Amniotic epithelial cell (primary cell): ENCODE data around the gene RNU1-4.
A peak's percentile ranks its signal among the peaks of the same experiment; 100 is the strongest.
"Not testable (repeated sequence)": the region's sequence is repeated elsewhere in the genome, so short reads cannot be mapped to it uniquely, and the experiment has no call there.

Source experiments
- DNase-seq: peaks from one replicate; pipeline ENCODE4 v3.0.0-alpha.2; 2010; ENCODE audit warnings: low read depth

Gene RNU1-4

DNA sequence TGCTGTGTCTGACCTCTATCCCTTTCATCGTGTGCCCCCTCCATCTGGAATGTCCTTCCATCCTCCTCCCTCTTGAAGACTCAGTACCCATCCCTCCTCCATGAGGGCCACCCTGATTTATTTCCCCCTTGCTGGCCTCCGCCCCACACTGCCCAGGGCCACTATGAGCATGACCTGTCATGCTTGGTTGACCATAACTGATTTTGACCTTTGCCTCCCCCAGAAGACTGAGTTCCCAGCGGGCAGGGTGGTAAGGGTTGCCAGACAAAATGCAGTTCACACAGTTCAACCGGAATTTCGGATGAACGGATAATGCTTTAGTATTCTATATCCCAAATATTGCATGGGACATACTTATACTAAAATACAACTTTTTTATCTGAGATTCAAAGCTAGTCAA lies 31.6 kb upstream of the RNU1-4 start:
- DNase-seq = not testable (repeated sequence)

DNA sequence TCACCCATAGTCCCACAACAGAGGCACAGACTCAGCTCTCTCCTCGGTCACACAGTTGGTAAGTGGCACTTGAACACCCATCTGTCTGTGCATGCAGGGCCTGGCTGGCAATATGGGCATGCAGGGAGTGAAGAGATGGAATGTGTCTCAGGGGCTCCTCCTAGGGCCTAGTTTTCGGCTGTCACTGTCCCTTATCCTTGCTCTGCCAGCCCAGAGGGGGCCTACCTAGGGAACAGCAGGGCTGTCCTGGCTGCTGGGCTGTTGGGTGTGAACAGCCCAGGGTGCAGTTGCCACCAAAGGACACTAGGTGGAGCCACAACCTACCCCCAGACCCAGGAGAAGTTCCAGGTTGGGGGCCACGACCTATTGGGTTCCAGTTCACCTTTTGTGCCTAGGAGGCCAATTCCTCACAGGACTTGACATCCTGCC lies 30.6 kb upstream of the RNU1-4 start:
- DNase-seq = not testable (repeated sequence)

DNA sequence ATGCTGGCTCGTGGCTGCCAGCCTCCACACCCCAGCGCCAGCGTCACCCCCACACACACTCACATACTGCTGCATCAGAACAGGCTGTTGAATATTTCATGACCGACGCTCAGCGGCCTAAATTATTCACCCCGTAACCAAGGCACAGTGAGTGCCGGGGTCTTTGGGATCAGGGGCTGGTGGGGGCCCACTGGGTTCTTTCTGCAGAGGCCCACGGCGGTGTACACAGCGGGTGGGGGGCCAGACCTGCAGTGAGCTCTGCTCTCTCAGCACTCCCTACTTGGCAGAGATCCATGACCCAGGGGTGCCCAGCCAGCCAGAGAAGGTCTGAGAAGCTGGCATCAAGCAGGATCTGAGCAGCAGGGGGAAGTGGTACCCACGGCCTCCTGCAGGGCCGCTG lies 29.7 kb upstream of the RNU1-4 start:
- DNase-seq = not testable (repeated sequence)

DNA sequence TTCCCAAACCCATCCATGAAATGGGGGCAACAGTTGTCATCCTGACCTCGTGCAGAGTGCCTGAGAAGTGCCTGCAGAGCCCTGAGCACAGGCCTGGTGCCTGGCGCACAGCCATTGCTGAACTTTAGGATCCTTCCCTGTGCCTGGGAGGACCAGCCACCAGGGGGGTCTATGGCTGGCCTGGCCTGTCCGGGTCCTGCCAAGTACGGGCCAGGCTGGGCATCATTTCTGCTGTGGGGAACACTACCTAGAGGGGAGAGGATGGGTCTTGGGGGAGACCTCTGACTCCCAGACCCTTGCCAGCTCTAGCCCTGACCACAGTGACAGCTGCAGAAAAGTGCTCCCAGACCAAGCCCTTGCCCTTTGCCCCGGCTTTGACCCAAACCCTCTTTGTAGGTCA lies 28.2 kb upstream of the RNU1-4 start:
- DNase-seq = not testable (repeated sequence)

DNA sequence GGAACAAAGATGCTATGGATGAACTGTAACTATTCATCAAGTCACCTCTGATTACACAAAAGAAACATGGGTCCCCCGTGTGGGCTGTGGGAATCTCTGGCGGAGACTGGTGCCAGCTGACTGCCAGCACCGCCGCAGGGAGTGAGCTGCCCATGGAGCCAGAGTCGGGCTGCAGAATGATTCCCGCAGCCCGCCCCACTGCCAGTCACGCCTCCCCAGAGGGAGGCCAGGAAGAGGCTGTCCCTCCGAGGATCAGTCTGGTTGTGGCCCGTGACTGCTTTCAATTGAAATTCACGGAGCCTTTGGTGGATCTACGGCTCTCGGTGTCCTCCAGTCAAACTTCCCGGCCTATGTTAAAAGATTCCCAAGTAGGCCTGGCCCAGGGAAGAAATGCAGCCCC lies 27.7 kb upstream of the RNU1-4 start:
- not testable (repeated sequence) for DNase-seq

DNA sequence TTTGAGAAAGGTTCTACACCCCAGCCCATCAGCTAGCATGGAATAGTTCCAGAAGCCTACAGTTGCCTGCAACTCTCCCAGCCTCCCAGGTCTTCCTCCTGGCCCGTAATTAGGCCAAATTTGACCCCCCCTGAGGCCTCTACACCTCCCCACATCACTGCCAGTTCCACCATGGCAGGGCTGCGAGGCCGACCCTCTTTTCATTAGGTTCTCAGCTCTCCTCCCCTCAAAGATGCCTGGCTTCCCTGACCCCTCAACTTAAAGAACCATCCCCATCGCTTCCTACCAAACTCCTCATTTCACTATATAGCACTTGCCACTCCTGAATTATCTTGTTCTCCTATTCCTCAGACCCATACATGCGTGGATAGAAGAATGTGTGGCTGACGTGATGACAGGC lies 27.3 kb upstream of the RNU1-4 start:
- DNase-seq = not testable (repeated sequence)

DNA sequence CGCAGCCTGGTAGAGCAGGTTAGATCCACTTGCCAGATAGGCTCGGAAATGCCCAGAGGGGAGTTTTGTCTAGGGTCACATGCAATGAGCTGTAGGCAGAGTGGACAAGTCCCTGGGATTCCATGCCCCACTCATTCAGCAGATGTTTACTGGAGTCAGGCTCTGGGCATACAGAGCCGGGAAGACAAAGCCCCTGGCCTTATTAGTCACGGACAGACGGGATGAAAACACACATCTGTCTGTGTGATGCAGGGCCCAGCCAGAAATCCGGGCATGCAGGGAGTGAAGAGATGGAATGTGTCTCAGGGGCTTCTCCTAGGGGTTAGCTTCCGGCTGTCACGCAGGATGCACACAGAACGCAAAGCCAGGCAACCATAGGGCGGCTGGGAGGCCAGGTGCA lies 26.8 kb upstream of the RNU1-4 start:
- DNase-seq = not testable (repeated sequence)

DNA sequence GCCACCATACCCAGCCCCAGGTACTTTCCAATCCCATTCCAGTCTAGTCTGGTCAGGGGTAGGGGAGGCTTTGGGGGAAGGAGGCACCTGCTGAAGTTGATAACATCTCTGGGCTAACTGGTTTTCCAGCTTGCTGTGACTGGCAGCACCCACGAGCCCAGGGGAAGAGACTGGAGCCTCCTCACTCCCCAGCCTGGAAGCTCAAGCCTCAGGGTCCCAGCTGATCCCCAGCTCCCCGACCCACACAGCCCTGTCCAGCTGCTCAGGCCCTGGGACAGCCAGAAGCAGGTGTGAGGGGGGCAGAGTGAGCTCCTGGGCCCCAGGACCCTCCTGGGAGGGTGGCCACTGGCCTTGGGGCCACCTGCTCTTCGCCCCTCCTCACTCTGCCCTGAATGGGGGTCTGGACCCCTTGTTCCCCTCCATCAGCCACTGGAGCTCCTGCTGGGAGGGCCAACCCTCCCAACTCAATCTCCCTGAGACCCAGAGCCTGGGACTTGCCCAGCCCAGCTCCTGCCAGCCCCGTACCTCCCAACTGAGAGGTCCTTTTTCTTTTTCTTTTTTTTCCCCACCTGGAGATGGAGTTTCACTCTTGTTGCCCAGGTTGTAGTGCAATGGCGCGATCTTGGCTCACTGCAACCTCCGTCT lies 23.5 kb upstream of the RNU1-4 start:
- no peak for DNase-seq

DNA sequence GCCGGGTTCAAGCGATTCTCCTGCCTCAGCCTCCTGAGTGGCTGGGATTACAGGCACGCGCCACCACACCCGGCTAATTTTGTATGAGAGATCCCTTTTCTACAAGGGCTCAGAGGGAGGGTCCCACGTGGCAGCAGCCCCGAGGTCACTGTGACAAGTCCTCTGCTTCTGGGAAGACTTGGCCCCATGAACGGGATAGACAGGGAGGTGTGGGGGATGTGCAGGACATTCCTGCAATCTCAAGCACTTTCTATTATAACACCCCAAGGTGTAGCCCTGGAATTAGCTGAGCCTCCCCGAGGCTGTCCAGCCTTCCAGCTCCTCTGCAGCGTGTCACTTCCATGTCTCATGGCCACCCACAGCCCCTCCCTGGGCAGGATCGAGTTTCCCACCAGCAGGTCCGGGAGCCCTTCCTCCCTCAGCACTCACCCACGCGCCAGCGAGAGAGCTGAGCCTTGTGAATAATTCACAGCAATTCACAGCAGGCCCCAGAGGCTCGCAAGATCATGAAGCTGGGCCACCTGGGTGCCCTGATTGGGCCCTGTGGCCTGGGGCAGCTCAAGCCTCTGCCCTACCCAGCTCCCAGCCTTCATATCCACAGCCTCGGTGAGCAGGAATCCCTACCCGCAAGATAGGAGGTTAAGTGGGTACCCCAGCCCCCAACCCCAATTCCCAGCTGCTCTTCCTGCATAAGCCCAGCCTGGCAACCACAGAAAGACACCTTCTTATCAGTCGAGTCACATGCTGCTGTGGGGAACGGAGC lies 22.8 kb upstream of the RNU1-4 start:
- DNase-seq = no peak

DNA sequence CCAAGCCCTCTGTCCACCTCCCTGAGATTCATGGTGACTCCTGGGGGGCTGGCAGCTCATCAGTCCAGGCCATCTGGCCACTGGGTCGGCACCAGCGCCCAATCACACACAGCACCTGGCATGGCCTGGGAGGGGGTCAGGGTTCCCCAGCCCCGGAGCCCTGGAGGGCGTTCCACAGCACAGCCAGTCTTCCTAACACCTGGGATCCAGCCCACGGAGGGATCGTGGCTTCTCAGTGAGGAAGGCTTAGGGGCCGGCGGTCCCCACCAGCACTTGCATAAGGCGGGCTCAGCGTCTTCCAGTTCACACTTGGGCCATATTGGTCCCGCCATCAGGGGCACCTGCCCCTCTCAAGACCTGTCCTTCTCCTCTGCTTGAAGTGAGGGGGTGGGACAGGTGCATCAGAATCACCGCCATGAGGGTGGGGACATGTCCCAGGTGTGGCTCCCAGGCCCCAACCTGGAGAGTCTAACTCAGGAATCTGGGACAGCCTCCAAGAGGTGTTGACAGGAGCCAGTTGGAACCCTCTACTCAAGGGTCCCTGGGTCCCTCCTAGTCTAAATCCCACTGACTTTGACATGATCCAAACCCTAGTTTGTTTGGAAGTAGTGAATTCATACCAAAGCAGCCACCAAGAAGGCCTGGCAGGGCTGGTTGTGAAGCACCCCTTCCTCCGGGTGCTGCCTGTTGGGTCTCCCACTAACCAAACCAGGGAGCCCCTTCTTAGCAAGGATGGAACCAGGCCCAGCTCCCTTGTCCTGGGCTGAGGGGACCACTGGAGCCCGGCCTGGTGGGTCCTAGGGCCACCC lies 22.0 kb upstream of the RNU1-4 start:
- DNase-seq = not testable (repeated sequence)

DNA sequence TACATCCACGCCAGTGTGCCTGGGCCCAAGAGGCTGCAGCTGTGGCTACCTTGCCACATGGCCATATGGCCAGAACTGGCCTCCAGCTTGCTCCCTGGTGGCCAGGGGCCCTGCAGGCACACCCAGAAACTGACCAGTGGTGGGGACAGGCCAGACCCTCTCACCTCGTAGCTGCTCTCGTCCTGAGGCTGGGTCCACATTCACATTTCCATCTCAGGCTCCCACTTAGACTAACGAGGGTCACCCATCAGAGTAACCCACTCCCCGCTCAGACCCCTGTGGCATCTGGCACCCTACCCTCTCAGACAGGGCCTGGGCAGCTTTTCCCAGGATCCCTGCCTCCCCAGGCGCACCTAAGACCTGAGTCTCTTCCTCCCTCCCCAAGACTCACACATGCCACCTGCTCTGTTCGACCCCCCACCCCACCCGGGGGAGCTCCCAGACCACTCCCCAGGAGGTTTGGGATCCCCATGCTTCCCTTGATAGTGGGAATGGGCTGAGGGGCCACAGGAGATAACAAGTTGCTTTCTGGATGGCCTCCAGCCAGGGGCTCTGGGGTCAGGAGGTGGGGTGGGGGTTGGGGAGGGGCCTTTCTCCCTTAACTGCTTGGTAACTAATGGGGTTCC lies 21.3 kb upstream of the RNU1-4 start:
- DNase-seq = no peak

DNA sequence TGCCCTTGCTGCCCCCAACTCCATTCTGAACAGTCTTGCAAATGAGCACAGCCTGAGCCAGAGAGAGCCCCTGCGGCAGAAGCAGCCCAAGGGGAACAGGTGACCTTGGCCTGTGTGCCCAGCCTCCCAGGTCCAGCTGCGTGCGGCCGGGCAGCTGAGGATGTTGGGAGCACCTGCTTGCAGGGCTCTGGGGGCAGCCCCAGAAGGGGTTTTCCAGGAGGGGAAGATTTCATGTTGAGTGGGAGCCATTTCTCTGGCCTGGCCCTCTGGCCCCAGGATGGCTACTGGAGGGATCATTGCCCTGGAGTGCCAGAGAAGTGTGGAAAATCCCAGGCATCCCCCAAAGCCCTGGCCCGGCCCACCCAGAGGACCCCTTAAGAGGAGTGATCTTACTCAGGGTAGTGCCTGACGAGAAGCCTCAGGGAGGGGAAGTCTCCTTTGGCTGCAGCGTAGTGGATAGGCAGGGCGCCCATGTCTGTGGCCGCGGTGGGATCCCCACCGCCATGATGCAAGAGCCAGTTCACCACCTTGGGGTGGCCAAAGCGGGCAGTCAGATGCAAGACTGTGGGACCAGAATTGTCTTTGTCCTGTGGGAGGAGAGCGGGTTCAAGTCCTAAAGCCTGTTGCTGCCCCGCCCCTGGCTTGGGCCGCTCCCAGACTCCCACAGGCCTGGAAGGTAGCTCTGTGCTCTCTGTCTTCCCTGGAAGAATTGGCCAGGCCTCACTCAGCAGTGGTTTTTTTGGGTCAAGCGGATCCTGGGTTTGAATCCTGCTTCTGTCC lies 20.6 kb upstream of the RNU1-4 start:
- no peak for DNase-seq

DNA sequence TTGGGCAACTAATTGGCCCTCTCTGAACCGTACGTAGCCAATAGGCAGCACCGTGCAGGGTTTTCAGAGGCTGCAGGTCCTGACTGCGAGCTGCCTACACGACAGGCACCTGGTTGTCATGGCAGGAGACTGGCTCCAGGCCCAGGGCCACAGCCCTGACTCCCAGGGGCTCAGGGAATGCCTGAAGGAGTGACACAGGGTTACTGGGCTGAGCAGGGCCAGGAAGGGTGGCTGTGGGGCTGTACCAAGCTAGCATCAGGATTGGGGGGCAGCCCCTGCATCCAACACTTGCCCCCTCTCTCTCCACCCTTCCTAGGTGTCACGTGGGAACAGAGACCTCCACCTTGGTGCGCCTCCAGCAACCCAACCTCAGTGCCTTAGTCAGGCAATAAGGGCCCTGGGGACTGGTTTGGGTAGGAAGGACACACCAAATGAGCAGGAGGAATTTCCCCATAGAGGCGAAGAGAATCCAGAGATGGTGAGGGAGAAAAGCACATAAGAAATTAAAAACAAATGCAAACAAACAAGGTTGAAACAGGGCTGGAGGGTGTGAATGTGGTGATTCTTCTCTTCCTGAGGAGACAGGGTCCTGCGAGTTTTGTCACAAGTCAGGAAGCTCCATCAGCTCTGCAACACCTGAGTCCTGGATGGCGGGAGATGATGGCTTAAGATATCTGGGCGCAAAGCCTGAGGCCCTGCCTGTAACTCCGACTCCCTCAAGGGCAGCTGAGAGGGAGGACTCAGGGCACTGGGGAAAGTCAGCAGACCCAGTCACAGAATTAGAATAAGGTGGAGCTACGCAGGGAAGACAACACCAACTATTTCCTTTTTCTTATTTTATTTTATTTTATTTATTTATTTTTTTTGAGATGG lies 19.7 kb upstream of the RNU1-4 start:
- DNase-seq = no peak

DNA sequence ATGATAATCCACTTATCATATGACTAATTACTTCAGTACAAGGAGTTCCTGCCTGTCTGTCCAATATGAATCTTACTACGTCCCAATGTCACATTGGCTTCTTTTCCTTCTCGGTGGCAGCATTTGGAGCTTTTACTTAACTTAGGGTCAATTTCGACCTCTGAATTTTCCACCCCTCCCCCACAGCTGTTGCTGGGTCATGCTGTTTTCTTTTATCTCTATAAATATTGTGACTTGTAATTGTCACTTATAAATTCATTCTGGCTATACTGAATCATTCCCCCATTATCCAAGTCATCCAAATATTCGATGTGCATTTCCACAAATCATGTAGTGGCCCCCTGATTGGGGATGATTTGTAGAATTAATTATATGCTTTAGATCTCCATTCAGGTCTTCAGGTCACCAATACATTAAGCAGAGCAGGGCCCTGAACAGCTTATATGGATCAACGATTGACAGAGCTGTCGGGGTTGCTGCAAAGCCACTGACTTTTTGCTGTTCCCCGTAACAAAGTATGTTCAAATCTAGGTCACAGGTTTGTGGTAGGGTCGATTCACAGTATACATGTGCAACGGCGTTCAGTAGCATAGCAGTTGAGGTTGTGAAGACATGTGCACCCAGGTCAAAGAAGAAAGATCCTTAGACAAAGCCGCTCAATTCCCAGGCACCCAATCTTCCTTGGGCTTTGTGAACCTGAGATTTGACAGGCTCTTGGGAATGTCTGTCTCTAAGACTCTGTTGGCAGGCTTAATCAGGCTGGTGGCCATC lies 18.3 kb upstream of the RNU1-4 start:
- DNase-seq = no peak

DNA sequence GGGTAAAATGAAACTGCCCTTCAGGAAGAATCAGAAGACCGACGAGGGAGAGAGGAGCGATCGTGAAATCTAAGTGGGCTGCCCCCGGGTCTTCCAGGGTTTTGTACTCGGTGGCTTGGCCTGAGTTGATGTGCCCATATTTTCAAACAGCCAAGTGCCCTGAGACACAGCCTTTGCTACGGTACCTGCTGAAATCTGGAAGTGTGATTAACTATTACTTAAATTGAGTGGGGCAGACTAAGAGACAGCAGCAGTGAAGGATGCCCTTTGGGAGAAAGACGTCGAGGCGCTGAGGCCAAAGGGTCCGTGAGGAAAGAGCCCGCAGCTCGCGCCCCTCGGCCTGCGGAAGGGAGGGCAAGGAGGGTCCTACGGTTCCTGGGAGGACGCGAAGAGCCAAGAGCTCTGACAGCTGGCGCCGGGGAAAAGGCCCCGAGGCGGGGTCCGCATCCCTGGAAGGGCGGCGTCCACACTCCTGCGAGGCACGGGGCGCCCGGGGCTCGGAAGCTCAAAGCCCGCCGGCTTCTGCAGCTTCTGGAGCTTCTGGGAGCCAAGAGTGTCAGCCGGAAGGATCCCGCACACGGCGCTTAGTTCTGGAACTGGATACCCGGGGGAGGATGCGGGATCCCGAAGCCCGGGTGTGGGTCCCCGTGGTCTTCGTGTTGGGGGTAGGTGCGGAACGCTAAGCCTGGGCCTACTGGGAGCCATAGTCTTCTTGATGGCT lies 15.4 kb upstream of the RNU1-4 start:
- DNase-seq = no peak

DNA sequence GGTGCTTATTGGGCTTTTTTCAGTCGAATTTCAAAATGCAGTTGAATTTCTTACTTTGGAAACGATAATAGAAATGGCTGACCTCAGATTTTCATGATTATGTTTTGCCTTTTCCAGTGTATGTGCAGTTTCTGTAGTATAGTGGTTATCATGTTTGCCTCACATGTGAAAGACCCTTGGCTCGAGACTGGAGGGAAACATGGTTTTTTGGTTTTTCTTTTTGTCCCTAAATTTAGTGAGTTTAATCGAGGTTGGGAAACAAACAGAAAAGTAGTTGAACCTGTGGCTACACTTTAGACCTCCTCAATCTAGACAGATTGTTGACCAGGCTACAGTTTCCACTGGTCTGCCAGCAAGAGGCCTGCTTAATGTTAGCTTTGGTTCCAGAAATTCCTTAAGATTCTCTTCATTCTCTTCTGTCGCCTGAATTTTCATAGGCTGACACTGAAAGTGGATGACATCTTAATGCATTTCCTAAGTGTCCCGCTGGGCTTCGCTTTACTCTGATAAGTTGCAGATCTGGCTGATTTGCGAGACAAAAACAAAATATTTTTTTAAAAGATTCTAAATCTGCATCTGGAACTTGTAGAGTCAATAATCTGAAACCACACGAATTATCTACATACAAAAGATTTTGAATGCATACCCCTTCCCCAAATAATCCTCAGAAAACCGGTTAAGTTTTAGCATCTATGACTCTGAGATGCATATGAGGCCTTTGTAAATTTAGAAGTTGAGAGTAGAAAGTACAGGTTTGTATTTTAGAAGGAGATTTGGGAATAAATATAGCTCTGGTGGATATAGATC lies 14.7 kb upstream of the RNU1-4 start:
- not testable (repeated sequence) for DNase-seq

DNA sequence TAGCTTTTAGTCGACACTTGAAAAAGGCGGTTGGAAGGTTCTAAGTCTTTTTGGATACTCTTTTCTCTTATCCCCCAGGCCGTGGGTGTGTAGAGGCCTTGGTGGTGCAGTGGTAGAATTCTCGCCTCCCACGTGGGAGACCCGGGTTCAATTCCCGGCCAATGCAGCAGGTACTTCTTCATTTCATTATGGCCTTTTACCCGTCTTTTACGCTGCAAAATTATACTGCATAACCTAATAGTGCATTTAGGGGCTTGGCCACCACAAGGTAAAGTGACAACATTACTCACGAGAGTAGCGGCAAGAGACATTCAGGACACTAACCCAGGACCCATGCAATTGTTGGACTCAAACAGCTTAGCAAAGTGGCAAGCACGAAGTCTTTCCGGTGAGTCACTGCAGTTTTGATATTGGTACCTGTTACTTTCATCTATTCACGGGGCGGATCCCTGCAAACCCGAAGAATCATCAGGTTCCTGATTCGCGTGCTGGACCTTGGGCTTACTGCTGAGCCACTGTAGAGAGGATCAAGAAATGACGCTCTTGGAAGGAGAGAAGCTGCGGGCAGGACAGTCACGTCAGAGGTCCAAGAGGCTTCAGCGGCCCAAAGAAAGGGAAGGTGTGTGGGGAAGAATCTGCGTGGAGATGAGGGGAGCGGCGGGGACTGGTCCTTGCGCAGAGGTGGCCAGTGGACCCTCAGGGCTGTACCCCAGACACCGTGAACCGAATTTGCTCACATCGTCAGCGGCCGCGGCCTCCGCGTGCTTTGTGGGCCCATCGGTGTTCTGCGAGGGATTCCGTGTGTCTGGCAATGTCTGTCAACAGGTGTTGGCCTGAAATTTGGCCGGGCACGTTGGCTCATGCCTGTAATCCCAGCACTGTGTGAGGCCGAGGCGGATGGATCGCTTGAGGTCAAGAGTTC lies 12.9 kb upstream of the RNU1-4 start:
- peak; percentile 22 for DNase-seq
